ENCODE measurements around the gene GOLGA8N. TPM values are rescaled to one million over a fixed set of nuclear protein-coding genes. Genes with fewer than 3 reads are reported as not detected.

The GOLGA8N gene
- total RNA-seq, 1 donor from 2014 or later = 7.9 TPM

DNA sequence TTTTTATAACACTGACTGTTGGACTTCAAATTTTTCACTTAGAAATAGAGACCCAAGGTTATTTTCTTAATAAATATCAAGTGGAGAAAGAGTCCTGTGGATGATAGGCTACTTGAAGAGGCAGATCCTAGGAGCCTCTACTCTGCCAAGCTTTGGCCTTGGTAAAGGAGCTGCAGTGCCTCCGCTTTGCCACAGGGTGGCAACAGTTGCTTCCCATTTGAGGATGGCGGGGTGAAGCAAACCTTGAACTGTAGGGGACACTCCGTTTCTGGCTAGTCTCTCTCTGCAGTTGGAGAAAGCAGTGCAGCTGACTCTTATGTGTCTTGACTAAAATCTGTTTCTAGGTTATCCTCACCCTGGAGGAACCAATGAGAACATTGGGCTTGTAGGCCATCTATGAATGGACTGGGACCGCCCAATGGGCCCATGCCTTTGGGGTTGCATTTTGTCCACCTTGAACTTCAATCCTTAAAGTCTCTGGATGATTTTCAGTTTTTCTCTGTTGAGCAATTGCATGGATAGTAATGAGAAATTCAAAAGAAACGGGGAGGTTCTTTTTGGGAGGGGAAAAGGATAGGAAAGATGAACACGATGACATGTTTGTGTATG, 58.1 kb downstream of the GOLGA8N start:
- no peaks in the 10 kb centered on the region for H3K36me3 Mint-ChIP-seq (ENCODE audit: unreplicated experiment)
- peaks cover 15% of the 10 kb centered on the region for H3K4me1 Mint-ChIP-seq (ENCODE audit: unreplicated experiment)
- DNase-seq (ENCODE audit: extremely low spot score, unreplicated experiment) = no peak
- no peaks in the 10 kb centered on the region for H3K9me3 Mint-ChIP-seq (ENCODE audit: unreplicated experiment)
- H3K4me3 Mint-ChIP-seq (ENCODE audit: unreplicated experiment) = no peak overlapping the region
- no peaks in the 10 kb centered on the region for H3K27me3 Mint-ChIP-seq (ENCODE audit: unreplicated experiment)
- TF ChIP-seq, protein P1, sequence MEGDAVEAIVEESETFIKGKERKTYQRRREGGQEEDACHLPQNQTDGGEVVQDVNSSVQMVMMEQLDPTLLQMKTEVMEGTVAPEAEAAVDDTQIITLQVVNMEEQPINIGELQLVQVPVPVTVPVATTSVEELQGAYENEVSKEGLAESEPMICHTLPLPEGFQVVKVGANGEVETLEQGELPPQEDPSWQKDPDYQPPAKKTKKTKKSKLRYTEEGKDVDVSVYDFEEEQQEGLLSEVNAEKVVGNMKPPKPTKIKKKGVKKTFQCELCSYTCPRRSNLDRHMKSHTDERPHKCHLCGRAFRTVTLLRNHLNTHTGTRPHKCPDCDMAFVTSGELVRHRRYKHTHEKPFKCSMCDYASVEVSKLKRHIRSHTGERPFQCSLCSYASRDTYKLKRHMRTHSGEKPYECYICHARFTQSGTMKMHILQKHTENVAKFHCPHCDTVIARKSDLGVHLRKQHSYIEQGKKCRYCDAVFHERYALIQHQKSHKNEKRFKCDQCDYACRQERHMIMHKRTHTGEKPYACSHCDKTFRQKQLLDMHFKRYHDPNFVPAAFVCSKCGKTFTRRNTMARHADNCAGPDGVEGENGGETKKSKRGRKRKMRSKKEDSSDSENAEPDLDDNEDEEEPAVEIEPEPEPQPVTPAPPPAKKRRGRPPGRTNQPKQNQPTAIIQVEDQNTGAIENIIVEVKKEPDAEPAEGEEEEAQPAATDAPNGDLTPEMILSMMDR (IDR thresholded peaks at IDR 0.05) = peak; percentile 94
- no peak overlapping the region for H3K27ac Mint-ChIP-seq (ENCODE audit: unreplicated experiment)

- Mint-ChIP-seq H3K4me3 (ENCODE audit: unreplicated experiment) (no peak overlapping the region), H3K4me1 (ENCODE audit: unreplicated experiment) (peaks cover 16% of the 10 kb centered on the region), H3K36me3 (ENCODE audit: unreplicated experiment) (no peaks in the 10 kb centered on the region), H3K27me3 (ENCODE audit: unreplicated experiment) (no peaks in the 10 kb centered on the region), H3K9me3 (ENCODE audit: unreplicated experiment) (no peaks in the 10 kb centered on the region), H3K27ac (ENCODE audit: unreplicated experiment) (no peak overlapping the region)
- DNase-seq (ENCODE audit: extremely low spot score, unreplicated experiment) = no peak
- TF ChIP-seq, protein P1 (IDR thresholded peaks at IDR 0.05) = no peak
Measured at GRCh38 chr15:32652178-32652577, 58.9 kb downstream of the GOLGA8N start.

GRCh38 chr15:32656091-32656490, 62.8 kb downstream of the GOLGA8N start:
- H3K36me3 Mint-ChIP-seq (ENCODE audit: unreplicated experiment) = no peaks in the 10 kb centered on the region
- peak overlapping the region; percentile 38 for H3K27ac Mint-ChIP-seq (ENCODE audit: unreplicated experiment)
- no peaks in the 10 kb centered on the region for H3K9me3 Mint-ChIP-seq (ENCODE audit: unreplicated experiment)
- peaks cover 49% of the 10 kb centered on the region for H3K4me1 Mint-ChIP-seq (ENCODE audit: unreplicated experiment)
- no peak overlapping the region for H3K4me3 Mint-ChIP-seq (ENCODE audit: unreplicated experiment)
- DNase-seq (ENCODE audit: extremely low spot score, unreplicated experiment) = no peak
- TF ChIP-seq, protein P1 (IDR thresholded peaks at IDR 0.05) = no peak
- H3K27me3 Mint-ChIP-seq (ENCODE audit: unreplicated experiment) = no peaks in the 10 kb centered on the region

DNA sequence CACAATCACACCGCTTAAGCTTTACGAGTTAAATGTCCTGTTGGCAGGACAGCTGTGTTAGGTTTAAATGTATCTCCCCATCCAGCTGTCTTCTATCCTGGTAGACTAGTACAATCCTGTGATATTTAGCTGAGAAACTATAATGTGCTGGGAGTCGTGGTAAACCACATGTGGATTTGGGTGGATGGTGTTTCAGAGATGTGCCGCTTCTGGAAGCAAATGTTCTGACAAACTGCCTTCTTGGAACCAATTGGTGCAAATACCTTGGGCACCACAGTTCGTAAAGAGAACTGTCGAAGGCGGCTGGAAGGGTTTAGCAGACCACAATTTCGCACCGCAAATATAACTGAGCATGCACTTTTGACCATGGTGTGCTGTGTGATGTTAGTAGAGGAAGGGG, 63.2 kb downstream of the GOLGA8N start:
- Mint-ChIP-seq H3K4me1 (ENCODE audit: unreplicated experiment) (peaks cover 45% of the 10 kb centered on the region), H3K9me3 (ENCODE audit: unreplicated experiment) (no peaks in the 10 kb centered on the region), H3K27ac (ENCODE audit: unreplicated experiment) (no peak overlapping the region)

More for the DNA sequence above, 63.2 kb downstream of the GOLGA8N start:
- DNase-seq (ENCODE audit: extremely low spot score, unreplicated experiment) = no peak
- H3K36me3 Mint-ChIP-seq (ENCODE audit: unreplicated experiment) = no peaks in the 10 kb centered on the region
- no peaks in the 10 kb centered on the region for H3K27me3 Mint-ChIP-seq (ENCODE audit: unreplicated experiment)
- no peak overlapping the region for H3K4me3 Mint-ChIP-seq (ENCODE audit: unreplicated experiment)
- TF ChIP-seq, protein P1 (IDR thresholded peaks at IDR 0.05) = no peak

Other genes starting within 250 kb of the GOLGA8N start
- gene GOLGA8K, start 190.2 kb upstream of the GOLGA8N start, total RNA-seq = 0.75 and 1.7 TPM in 2 replicates
- gene GOLGA8O, start 137.8 kb upstream of the GOLGA8N start, total RNA-seq = 2.4 and 2.5 TPM in 2 replicates
- 15.5 and 17.6 TPM in 2 replicates for gene ARHGAP11A, start 22.0 kb downstream of the GOLGA8N start, total RNA-seq
- 0.52 and 0.54 TPM in 2 replicates for gene SCG5, start 48.3 kb downstream of the GOLGA8N start, total RNA-seq
- 252 and 294 TPM in 2 replicates for gene GREM1, start 124.5 kb downstream of the GOLGA8N start, total RNA-seq

Data from osteocyte (in vitro differentiated cells).